ENCODE data around the gene GON4L. TPM values are rescaled to one million over a fixed set of nuclear protein-coding genes. Genes with fewer than 3 reads are reported as not detected.
"Not testable (repeated sequence)": the region's sequence is repeated elsewhere in the genome, so short reads cannot be mapped to it uniquely, and the experiment has no call there.

The GON4L gene
- polyA plus RNA-seq, 1 donor (not counting 4 experiments of a cell fraction or from before 2014, with no cell fraction given): 16.7 TPM

DNA sequence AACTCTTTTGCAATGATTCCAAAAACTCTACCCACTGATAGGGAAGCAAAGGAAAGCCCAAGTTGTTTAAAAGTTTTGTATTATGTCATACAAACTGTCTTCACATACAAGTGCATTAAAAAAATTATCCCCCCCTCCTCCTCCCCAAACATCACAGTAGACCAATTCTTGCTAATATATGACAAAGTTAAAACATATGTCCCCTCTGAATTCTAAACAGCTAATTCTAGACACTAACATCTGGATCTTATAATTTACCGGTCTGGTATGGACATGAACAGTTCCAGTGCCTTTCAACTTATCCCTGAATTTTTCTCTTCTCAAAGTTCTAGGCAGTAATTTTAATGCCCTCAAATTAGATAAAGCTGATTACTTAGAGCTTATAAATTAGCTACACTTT lies 40.7 kb upstream of the GON4L start:
- Histone ChIP-seq H3K9me3 (ENCODE audit: control insufficient read depth, low read depth, low read length) (no peaks in the 10 kb centered on the region), H3K9me1 (ENCODE audit: control insufficient read depth, extremely low read depth, insufficient read depth, low read length) (no peaks in the 10 kb centered on the region), H3K79me2 (ENCODE audit: control insufficient read depth, insufficient read depth, low read length) (no peaks in the 10 kb centered on the region), H3K36me3 (ENCODE audit: control insufficient read depth in 2 of 2, extremely low read depth in 1 of 2, insufficient read depth in 2 of 2, low read length in 2 of 2) (peaks cover 12 to 16% of the 10 kb centered on the region in 2 experiments), H3K4me3 (ENCODE audit: control insufficient read depth in 2 of 3, extremely low read depth in 1 of 3, insufficient read depth in 2 of 3, low read depth in 1 of 3, low read length in 3 of 3) (no peak overlapping the region), H2AFZ (ENCODE audit: control insufficient read depth, low read length) (no peak overlapping the region), H3K4me2 (ENCODE audit: control insufficient read depth, extremely low read depth, insufficient read depth, low read depth, low read length) (no peak overlapping the region), H4K20me1 (ENCODE audit: control insufficient read depth, extremely low read depth, insufficient read depth, low read length) (no peaks in the 10 kb centered on the region), H3K4me1 (ENCODE audit: control insufficient read depth, extremely low read depth, insufficient read depth, low read length) (peaks cover 15% of the 10 kb centered on the region), H3K27me3 (ENCODE audit: control insufficient read depth, extremely low read depth, insufficient read depth, low read length) (no peaks in the 10 kb centered on the region), H3K9ac (ENCODE audit: control insufficient read depth, extremely low read depth, insufficient read depth, low read length) (no peak overlapping the region), H3K27ac (ENCODE audit: control insufficient read depth, insufficient read depth, low read length) (no peak overlapping the region)
- FAIRE-seq (no peak), DNase-seq (ENCODE audit: low read depth, low spot score) (no peak)
- no peak for TF ChIP-seq EZH2 (IDR thresholded peaks at IDR 0.05; ENCODE audit: low read length)
- TF ChIP-seq, protein P1, sequence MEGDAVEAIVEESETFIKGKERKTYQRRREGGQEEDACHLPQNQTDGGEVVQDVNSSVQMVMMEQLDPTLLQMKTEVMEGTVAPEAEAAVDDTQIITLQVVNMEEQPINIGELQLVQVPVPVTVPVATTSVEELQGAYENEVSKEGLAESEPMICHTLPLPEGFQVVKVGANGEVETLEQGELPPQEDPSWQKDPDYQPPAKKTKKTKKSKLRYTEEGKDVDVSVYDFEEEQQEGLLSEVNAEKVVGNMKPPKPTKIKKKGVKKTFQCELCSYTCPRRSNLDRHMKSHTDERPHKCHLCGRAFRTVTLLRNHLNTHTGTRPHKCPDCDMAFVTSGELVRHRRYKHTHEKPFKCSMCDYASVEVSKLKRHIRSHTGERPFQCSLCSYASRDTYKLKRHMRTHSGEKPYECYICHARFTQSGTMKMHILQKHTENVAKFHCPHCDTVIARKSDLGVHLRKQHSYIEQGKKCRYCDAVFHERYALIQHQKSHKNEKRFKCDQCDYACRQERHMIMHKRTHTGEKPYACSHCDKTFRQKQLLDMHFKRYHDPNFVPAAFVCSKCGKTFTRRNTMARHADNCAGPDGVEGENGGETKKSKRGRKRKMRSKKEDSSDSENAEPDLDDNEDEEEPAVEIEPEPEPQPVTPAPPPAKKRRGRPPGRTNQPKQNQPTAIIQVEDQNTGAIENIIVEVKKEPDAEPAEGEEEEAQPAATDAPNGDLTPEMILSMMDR (optimal IDR thresholded peaks at IDR 0.05 in 1 of 3, IDR thresholded peaks at IDR 0.05 in 1 of 3, conservative IDR thresholded peaks at IDR 0.05 in 1 of 3; ENCODE audit: extremely low read depth in 1 of 3, insufficient read depth in 2 of 3, low read length in 3 of 3): no peak
- dilution Hi-C loops (cut with MboI; ENCODE audit: extremely low pct_ligation_motif_present, low sequenced_read_pairs): no loop called here

DNA sequence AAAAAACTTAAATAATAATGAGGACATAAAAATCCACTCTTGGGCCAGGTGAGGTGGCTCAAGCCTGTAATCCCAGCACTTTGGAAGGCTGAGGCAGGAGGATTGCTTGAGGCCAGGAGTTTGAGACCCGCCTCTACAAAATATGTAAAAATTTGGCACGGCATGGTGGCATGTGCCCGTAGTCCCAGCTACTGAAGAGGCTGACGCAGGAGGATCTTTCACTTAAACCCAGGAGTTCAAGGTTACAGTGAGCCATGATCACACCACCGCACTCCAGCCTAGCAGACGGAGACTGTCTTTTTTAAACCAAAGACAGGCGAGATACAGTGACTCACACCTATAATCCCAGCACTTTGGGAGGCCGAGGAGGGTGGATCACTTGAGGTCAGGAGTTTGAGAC lies 39.5 kb upstream of the GON4L start:
- DNase-seq (ENCODE audit: low read depth, low spot score); H3K27ac ChIP-seq (ENCODE audit: control insufficient read depth, insufficient read depth, low read length); H3K27me3 ChIP-seq (ENCODE audit: control insufficient read depth, extremely low read depth, insufficient read depth, low read length); H3K79me2 ChIP-seq (ENCODE audit: control insufficient read depth, insufficient read depth, low read length); dilution Hi-C loops (cut with MboI; ENCODE audit: extremely low pct_ligation_motif_present, low sequenced_read_pairs); H2AFZ ChIP-seq (ENCODE audit: control insufficient read depth, low read length); H3K9ac ChIP-seq (ENCODE audit: control insufficient read depth, extremely low read depth, insufficient read depth, low read length); H3K9me1 ChIP-seq (ENCODE audit: control insufficient read depth, extremely low read depth, insufficient read depth, low read length); H3K4me2 ChIP-seq (ENCODE audit: control insufficient read depth, extremely low read depth, insufficient read depth, low read depth, low read length); FAIRE-seq; H3K4me3 ChIP-seq (ENCODE audit: control insufficient read depth in 2 of 3, extremely low read depth in 1 of 3, insufficient read depth in 2 of 3, low read depth in 1 of 3, low read length in 3 of 3); H3K9me3 ChIP-seq (ENCODE audit: control insufficient read depth, low read depth, low read length); H4K20me1 ChIP-seq (ENCODE audit: control insufficient read depth, extremely low read depth, insufficient read depth, low read length): not testable (repeated sequence)
- Histone ChIP-seq H3K4me1 (ENCODE audit: control insufficient read depth, extremely low read depth, insufficient read depth, low read length) (peaks cover 21% of the 10 kb centered on the region), H3K36me3 (ENCODE audit: control insufficient read depth in 2 of 2, extremely low read depth in 1 of 2, insufficient read depth in 2 of 2, low read length in 2 of 2) (peaks cover 10 to 16% of the 10 kb centered on the region in 2 experiments)

DNA sequence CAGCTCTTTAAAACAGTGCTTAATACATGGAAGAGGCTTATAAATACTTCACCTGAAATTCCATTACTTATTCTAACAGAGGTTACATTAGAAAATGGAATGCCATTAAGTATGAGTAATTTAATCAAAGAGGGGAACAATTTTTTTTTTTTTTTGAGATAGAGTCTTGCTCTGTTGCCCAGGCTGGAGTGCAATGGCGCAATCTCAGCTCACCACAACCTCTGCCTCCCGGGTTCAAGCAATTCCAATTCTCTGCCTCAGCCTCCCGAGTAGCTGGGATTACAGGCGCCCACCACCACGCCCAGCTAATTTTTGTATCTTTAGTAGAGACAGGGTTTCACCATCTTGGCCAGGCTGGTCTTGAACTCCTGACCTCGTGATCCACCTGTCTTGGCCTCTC lies 38.6 kb upstream of the GON4L start:
- H3K9me3 ChIP-seq (ENCODE audit: control insufficient read depth, low read depth, low read length); FAIRE-seq; H3K4me3 ChIP-seq (ENCODE audit: control insufficient read depth in 2 of 3, extremely low read depth in 1 of 3, insufficient read depth in 2 of 3, low read depth in 1 of 3, low read length in 3 of 3); DNase-seq (ENCODE audit: low read depth, low spot score); H3K4me2 ChIP-seq (ENCODE audit: control insufficient read depth, extremely low read depth, insufficient read depth, low read depth, low read length); dilution Hi-C loops (cut with MboI; ENCODE audit: extremely low pct_ligation_motif_present, low sequenced_read_pairs); H3K79me2 ChIP-seq (ENCODE audit: control insufficient read depth, insufficient read depth, low read length); H4K20me1 ChIP-seq (ENCODE audit: control insufficient read depth, extremely low read depth, insufficient read depth, low read length); H3K9ac ChIP-seq (ENCODE audit: control insufficient read depth, extremely low read depth, insufficient read depth, low read length); H3K27me3 ChIP-seq (ENCODE audit: control insufficient read depth, extremely low read depth, insufficient read depth, low read length); H3K9me1 ChIP-seq (ENCODE audit: control insufficient read depth, extremely low read depth, insufficient read depth, low read length); H3K27ac ChIP-seq (ENCODE audit: control insufficient read depth, insufficient read depth, low read length); H2AFZ ChIP-seq (ENCODE audit: control insufficient read depth, low read length): not testable (repeated sequence)
- peaks cover 8 to 16% of the 10 kb centered on the region in 2 experiments for H3K36me3 ChIP-seq (ENCODE audit: control insufficient read depth in 2 of 2, extremely low read depth in 1 of 2, insufficient read depth in 2 of 2, low read length in 2 of 2)
- H3K4me1 ChIP-seq (ENCODE audit: control insufficient read depth, extremely low read depth, insufficient read depth, low read length): peaks cover 21% of the 10 kb centered on the region
